WI38 (cell line): ENCODE results near the gene PLB1.

ENCODE experiments used
- H3K4me3 ChIP-seq: 2 replicates; pipeline ENCODE4 v1.5.1; 2011; ENCODE audit warnings: low read depth, mild to moderate bottlenecking, control low read depth, low read length
- CTCF ChIP-seq: IDR thresholded peaks from 2 replicates; pipeline ENCODE4 v1.5.1; 2012; ENCODE audit warnings: low read depth, mild to moderate bottlenecking, control low read depth, low read length

The PLB1 gene

GRCh38 chr2:28583899-28584553 is 88.2 kb downstream of the PLB1 start:
- peak overlapping the region; percentile 40 for H3K4me3 ChIP-seq
- TF ChIP-seq CTCF: no peak

- no peak for TF ChIP-seq CTCF
Observed at GRCh38 chr2:28586867-28587266, 91.0 kb downstream of the PLB1 start.

DNA sequence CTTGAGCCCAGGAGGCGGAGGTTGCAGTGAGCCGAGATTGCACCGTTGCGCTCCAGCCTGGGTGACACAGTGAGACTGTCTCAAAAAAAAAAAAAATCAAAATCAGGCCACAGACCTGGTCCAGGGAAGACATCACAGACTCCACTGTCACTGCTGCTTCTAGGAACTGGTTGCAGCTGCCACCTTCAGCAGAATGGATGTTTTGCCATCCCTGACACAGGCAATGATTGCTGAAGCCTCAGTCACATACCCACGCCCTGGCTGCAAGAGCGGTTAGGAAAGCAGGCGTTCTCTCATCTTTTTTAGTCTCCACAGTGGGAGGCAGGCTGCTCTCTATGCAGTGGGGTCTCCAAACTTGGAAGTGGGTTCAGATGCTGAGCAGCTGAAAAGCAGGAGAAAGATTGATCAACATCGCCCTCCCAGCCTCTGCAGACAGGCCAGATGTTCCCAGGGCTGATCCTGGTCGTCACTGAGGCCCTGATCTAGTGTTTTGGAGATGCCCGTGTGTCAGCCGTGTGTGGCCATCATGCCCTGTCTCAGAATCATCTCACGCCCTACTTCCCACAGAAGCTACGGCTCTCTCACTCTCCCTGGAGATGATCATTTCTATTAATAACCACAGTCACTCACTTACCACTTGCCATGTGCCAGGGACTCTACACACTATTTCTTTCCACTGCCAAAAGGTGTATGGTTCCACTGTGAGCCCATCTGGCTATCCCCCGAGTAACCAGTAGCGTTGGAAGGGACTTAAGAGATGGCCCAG is 91.8 kb downstream of the PLB1 start:
- H3K4me3 ChIP-seq: no peak overlapping the region
- TF ChIP-seq CTCF: no peak

More at GRCh38 chr2:28586867-28587266, 91.0 kb downstream of the PLB1 start:
- no peak overlapping the region for H3K4me3 ChIP-seq

DNA sequence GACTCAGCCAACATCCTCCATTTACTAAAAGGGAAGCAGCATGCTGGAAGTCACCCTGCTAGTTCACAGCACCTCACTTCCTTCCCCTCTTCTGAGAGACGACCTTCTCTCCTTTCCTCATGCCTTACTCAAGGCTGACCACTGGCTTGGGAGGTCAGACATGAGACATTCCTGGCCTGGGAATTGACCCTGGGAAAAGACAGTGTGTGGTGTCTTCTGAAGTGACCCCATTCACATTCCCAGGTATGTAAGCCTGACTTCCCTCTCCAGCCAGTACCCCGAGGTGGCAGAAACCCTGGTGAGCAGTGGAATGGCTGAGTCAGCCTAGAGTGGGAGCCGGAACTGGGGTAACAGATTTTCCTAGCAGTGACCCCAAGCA is 92.4 kb downstream of the PLB1 start:
- no peak overlapping the region for H3K4me3 ChIP-seq
- no peak for TF ChIP-seq CTCF

GRCh38 chr2:28589746-28590463 is 94.0 kb downstream of the PLB1 start:
- TF ChIP-seq CTCF: no peak
- H3K4me3 ChIP-seq: no peak overlapping the region

GRCh38 chr2:28590496-28591301 is 94.8 kb downstream of the PLB1 start:
- no peak overlapping the region for H3K4me3 ChIP-seq
- TF ChIP-seq CTCF: no peak
